Breast epithelium (tissue), 3 donors: ENCODE results near the gene ZNF783.

Experiments
- CTCF ChIP-seq, 3 donors: fragments of 450-650 bp; IDR thresholded peaks; one replicate each; pipeline ENCODE4 v1.5.1; 2016 to 2017; ENCODE audit warnings: antibody characterized with exemption in 3 of 3, mild to moderate bottlenecking in 3 of 3, moderate library complexity in 3 of 3
- POLR2A ChIP-seq: fragments of 450-650 bp; IDR thresholded peaks from one replicate; pipeline ENCODE4 v1.6.1; 2016; ENCODE audit warnings: antibody characterized with exemption, mild to moderate bottlenecking, moderate library complexity
- POLR2AphosphoS5 ChIP-seq, 3 donors: sonication (generic); formaldehyde crosslinking; IDR thresholded peaks; one replicate each; pipeline ENCODE4 v1.6.1; 2017; ENCODE audit warnings: antibody characterized with exemption in 3 of 3

DNA sequence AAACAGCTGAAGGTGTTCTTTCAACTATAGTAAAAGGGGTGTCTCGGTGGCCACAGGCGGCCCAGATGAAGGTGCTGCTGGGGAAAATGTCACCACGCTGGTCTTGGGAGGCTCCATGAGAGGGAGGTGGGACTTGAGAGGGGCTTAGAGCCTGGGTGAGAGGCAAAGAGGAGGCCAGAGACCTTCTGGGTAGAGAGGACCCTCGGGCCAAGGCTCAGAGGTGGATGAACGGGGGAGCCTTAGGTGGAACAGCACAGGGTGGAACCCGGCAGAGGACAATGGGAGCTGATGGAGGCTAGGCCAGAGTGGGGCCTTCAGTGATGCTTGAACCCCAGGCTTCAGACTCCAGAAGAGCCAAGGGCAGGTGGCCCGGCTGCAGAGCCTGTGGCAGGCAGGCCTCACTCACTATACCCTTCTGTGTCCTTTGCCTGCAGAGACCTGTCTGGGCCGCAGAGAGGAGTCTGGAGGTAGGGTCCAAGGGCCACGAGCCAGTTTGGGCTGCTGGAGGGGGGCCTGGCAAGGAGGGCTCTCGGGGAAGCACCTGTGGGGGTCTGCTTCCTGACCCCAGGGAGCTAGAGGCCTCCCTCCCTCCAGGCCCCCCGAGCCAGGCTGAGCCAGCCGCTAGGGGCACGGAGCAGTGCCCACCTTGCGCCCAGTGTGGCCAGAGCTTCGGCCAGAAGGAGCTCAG is 32.1 kb downstream of the ZNF783 start:
- TF ChIP-seq CTCF (IDR thresholded peaks at IDR 0.05) = no peak
- no peak for TF ChIP-seq POLR2A
- no peak for TF ChIP-seq POLR2AphosphoS5 (IDR thresholded peaks at IDR 0.05)
